ENCODE results near the gene MS4A7. TPM values are rescaled to one million over a fixed set of nuclear protein-coding genes. Genes with fewer than 3 reads are reported as not detected.

Gene MS4A7
- total RNA-seq, 2 donors from 2014 or later: 3.3 to 12.6 TPM

DNA sequence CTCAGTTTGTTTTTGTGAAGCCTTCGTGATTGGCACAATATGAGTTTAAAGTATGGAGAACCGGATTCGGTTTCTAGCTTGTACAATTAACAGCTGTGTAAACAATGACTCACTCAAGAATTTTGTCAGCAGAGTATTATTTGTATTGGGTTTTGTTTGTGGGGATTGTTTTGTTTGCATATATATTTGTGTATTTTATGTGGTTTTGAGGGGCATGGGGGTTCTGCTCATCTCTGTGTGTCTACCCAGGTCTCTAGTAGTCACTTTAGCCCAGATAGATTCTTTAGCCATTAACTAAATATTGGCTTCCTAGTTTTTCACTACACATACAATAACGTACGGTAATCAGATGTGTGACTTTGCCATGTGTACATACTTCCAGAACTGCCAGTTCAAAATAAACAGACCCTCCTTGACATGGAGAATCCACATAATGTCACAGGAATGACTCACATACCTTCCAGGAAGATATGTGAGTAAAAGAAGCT, 7.5 kb upstream of the MS4A7 start:
- H3K27ac ChIP-seq: peak overlapping the region; percentile 9
- no peak for DNase-seq
- no peaks in the 10 kb centered on the region for H3K36me3 ChIP-seq
- no peaks in the 10 kb centered on the region for H3K4me1 ChIP-seq
- H3K27me3 ChIP-seq: no peaks in the 10 kb centered on the region
- H3K4me3 ChIP-seq: no peak overlapping the region
- no peak overlapping the region for H3K9ac ChIP-seq (ENCODE audit: low read depth in 2 of 2, low read length in 2 of 2)
- intact Hi-C loops (cut with DNase I): no loop called here
- TF ChIP-seq, protein P1, sequence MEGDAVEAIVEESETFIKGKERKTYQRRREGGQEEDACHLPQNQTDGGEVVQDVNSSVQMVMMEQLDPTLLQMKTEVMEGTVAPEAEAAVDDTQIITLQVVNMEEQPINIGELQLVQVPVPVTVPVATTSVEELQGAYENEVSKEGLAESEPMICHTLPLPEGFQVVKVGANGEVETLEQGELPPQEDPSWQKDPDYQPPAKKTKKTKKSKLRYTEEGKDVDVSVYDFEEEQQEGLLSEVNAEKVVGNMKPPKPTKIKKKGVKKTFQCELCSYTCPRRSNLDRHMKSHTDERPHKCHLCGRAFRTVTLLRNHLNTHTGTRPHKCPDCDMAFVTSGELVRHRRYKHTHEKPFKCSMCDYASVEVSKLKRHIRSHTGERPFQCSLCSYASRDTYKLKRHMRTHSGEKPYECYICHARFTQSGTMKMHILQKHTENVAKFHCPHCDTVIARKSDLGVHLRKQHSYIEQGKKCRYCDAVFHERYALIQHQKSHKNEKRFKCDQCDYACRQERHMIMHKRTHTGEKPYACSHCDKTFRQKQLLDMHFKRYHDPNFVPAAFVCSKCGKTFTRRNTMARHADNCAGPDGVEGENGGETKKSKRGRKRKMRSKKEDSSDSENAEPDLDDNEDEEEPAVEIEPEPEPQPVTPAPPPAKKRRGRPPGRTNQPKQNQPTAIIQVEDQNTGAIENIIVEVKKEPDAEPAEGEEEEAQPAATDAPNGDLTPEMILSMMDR (IDR thresholded peaks at IDR 0.05): no peak
- H3K9me3 ChIP-seq: no peaks in the 10 kb centered on the region

DNA sequence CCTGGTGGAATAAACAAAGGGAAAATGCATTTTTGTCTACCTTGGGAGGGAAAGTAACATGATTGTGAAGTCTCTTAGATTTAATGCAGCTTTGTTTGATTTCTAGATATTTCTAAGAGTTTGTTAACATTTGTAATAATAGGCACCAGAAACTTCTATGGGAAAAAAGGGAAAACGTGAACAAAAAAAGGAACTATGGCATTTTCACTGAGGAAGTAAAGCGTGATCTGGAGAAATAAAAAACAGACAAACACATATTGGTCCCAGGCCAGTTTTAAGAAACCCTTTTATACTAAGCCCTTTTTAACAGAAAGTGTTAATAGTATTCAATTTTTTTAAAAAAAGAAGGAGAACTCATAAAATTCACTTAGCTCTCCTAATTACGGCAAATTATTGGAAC, 6.9 kb upstream of the MS4A7 start:
- TF ChIP-seq, protein P1 (IDR thresholded peaks at IDR 0.05): no peak
- H3K27me3 ChIP-seq: no peaks in the 10 kb centered on the region
- intact Hi-C loops (cut with DNase I): no loop called here
- no peaks in the 10 kb centered on the region for H3K36me3 ChIP-seq
- peak overlapping the region; percentile 9 for H3K27ac ChIP-seq
- H3K4me1 ChIP-seq: no peaks in the 10 kb centered on the region
- DNase-seq: no peak
- H3K9ac ChIP-seq (ENCODE audit: low read depth in 2 of 2, low read length in 2 of 2): no peak overlapping the region
- no peaks in the 10 kb centered on the region for H3K9me3 ChIP-seq
- no peak overlapping the region for H3K4me3 ChIP-seq

DNA sequence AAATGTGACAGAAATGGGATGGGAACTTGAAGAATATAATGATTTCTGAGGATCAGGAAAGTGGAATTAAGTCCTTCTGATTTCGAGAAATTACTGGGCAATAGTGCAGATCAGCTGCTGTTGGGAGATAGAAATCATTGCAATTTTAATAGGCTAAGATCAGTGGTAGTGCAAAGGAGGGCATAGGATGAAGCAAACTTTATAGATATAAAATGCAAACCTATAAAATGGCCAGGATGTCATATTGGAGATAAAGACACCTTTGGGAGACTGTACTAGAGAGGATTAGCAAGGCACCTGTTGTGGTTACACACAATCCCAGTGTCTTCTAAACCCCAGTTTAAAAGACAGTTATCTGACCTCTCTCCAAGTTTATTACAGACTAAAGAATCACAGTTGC, 6.5 kb upstream of the MS4A7 start:
- Histone ChIP-seq H3K4me1 (no peaks in the 10 kb centered on the region), H3K27ac (peak overlapping the region; percentile 9), H3K4me3 (no peak overlapping the region), H3K9me3 (no peaks in the 10 kb centered on the region), H3K27me3 (no peaks in the 10 kb centered on the region), H3K9ac (ENCODE audit: low read depth in 2 of 2, low read length in 2 of 2) (no peak overlapping the region), H3K36me3 (no peaks in the 10 kb centered on the region)
- DNase-seq: no peak
- intact Hi-C loops (cut with DNase I): no loop called here
- TF ChIP-seq, protein P1 (IDR thresholded peaks at IDR 0.05): no peak

DNA sequence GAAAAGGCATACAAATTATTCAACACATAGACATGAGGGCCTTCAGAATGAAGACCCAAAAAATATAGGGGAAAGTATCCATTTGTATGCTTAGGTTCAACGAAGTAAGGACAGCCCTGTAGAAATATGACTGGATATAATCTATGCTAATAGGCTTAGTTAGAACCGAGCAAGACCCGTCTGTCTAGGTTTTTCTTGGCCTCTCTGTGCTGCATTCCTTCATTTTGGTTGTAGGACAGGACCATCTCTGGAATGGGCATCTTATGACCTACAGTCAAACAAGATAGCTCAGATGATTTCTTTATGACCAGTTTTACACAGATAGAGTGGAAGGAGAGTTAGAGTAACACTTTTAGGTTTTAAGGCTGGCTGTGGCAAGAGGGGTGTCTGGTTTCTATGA, 5.6 kb upstream of the MS4A7 start:
- H3K4me1 ChIP-seq: no peaks in the 10 kb centered on the region
- H3K27ac ChIP-seq: no peak overlapping the region
- H3K36me3 ChIP-seq: no peaks in the 10 kb centered on the region
- H3K4me3 ChIP-seq: no peak overlapping the region
- H3K9me3 ChIP-seq: no peaks in the 10 kb centered on the region
- DNase-seq: no peak
- no peaks in the 10 kb centered on the region for H3K27me3 ChIP-seq
- TF ChIP-seq, protein P1 (IDR thresholded peaks at IDR 0.05): no peak
- no peak overlapping the region for H3K9ac ChIP-seq (ENCODE audit: low read depth in 2 of 2, low read length in 2 of 2)
- intact Hi-C loops (cut with DNase I): no loop called here

DNA sequence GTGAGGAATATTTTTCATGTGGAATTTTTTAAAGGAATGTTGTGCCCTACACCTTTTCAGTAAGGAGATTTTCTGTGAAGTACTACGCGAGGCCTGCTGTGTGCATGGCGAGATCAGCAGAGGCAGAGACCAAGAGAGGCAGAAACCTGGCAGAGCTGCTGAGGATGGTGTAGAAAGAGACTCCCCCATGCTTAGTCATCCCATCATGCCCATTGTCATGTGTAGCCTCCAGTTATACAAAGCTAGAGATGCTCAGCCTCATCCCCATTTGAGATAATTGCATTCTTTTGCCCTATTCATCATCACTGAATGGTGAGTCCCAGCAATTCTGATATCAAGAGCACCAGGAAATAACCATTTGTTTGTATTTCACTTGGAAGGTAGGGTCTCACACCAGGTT, 3.0 kb upstream of the MS4A7 start:
- Histone ChIP-seq H3K9me3 (no peaks in the 10 kb centered on the region), H3K27ac (no peak overlapping the region), H3K27me3 (no peaks in the 10 kb centered on the region), H3K4me3 (no peak overlapping the region), H3K9ac (ENCODE audit: low read depth in 2 of 2, low read length in 2 of 2) (no peak overlapping the region), H3K4me1 (no peaks in the 10 kb centered on the region), H3K36me3 (no peaks in the 10 kb centered on the region)
- intact Hi-C loops (cut with DNase I): no loop called here
- DNase-seq: no peak
- TF ChIP-seq, protein P1 (IDR thresholded peaks at IDR 0.05): no peak

DNA sequence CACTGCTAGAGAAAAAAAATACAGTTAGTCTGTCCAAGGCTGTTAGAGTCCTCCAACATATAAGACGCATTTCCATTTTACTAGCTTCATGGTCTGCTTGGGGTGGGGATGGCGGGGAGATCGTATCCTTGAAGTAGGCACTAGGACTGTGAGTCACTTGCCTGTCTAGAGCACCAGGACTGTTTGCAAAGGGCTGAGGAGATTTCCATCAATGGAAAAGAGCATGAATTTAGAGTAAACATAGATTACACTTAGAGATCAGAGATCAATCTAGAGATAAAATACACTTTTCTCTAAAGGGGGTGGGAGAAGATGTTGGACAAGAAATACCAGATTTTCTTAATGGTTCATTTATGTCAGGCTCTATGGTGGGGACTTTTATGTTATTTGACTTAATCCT, 1.7 kb upstream of the MS4A7 start:
- TF ChIP-seq, protein P1 (IDR thresholded peaks at IDR 0.05): no peak
- Histone ChIP-seq H3K9me3 (no peaks in the 10 kb centered on the region), H3K4me1 (no peaks in the 10 kb centered on the region), H3K9ac (ENCODE audit: low read depth in 2 of 2, low read length in 2 of 2) (no peak overlapping the region), H3K36me3 (no peaks in the 10 kb centered on the region), H3K4me3 (no peak overlapping the region), H3K27me3 (no peaks in the 10 kb centered on the region), H3K27ac (no peak overlapping the region)
- intact Hi-C loops (cut with DNase I): no loop called here
- no peak for DNase-seq
